ENCODE measurements around the gene ETFDH. TPM values are rescaled to one million over a fixed set of nuclear protein-coding genes. Genes with fewer than 3 reads are reported as not detected.

ETFDH gene
- total and polyA plus RNA-seq, 9 of the 15 experiments (the other 6 are each of a cell fraction or from before 2014, with no cell fraction given), result 14.6 to 33.6 (median 25.9) TPM

- TF ChIP-seq ZNF277 (CRISPR knock-in tag; IDR thresholded peaks at IDR 0.05; ENCODE audit: borderline replicate concordance) (no peak), HLTF (IDR thresholded peaks at IDR 0.05) (0 out of 2 replicates have a peak, but pooled peaks have one; percentile 62), ZNF57 (CRISPR knock-in tag; IDR thresholded peaks at IDR 0.05) (no peak), ZNF174 (CRISPR knock-in tag; IDR thresholded peaks at IDR 0.05) (no peak), BMI1 (IDR thresholded peaks at IDR 0.05; ENCODE audit: low read length) (no peak), XRCC5 (IDR thresholded peaks at IDR 0.05; ENCODE audit: low read depth, low read length) (peak; percentile 82), NCOA1 (IDR thresholded peaks at IDR 0.05; ENCODE audit: low read depth) (0 out of 2 replicates have a peak, but pooled peaks have one; percentile 51), TAF9B (IDR thresholded peaks at IDR 0.05; ENCODE audit: partially characterized antibody) (peak; percentile 89), NKRF (IDR thresholded peaks at IDR 0.05; ENCODE audit: borderline replicate concordance) (peak; percentile 71), SAP30 (IDR thresholded peaks at IDR 0.05; ENCODE audit: borderline replicate concordance, insufficient read depth, low read depth, low read length, poor library complexity, severe bottlenecking) (peak; percentile 88), BHLHE40 (IDR thresholded peaks at IDR 0.05; ENCODE audit: low read length) (0 out of 2 replicates have a peak, but pooled peaks have one; percentile 14), CREB3 (tag; conservative IDR thresholded peaks at IDR 0.05; ENCODE audit: low read depth) (no peak), ZNF407 (IDR thresholded peaks at IDR 0.05; ENCODE audit: low read depth) (no peak), SRF (CRISPR knock-in tag; IDR thresholded peaks at IDR 0.05) (peak in 1 of 2 experiments; percentile 80; a peak in 1 of 4 replicates)
These were observed at the start of gene ETFDH (continued) for GRCh38 chr4:158671915-158672806.

All from K562 (cell line).